GM23338 (cell line): ENCODE data around the gene CFAP70. TPM values are rescaled to one million over a fixed set of nuclear protein-coding genes. Genes with fewer than 3 reads are reported as not detected.

ENCODE experiments used
- ATAC-seq: fragments of 200-7000 bp; cut with Tn5 transposase; 3 replicates; pipeline ENCODE4 v1.9.1; 2020
- DNase-seq: peaks from one replicate; pipeline ENCODE4 v3.0.0-alpha.2; 2015; ENCODE audit warnings: low spot score
- H2AFZ ChIP-seq: fragments of 200-600 bp; sonication (generic); 2 replicates; pipeline ENCODE4 v1.8.0; 2016; ENCODE audit warnings: antibody characterized with exemption, mild to moderate bottlenecking, moderate library complexity
- H3F3A ChIP-seq: fragments of 200-600 bp; sonication (generic); replicated peaks from 2 replicates; pipeline ENCODE4 v1.8.0; 2017; ENCODE audit warnings: antibody characterized with exemption, mixed run types, low read depth
- H3K27ac ChIP-seq: fragments of 200-600 bp; sonication (generic); 2 replicates; pipeline ENCODE4 v1.6.1; 2016; ENCODE audit warnings: low read depth
- H3K27me3 ChIP-seq: fragments of 200-600 bp; sonication (generic); 2 replicates; pipeline ENCODE4 v1.8.0; 2016; ENCODE audit warnings: mild to moderate bottlenecking, mixed run types, moderate library complexity; ENCODE audit not compliant: insufficient read depth
- H3K36me3 ChIP-seq: fragments of 200-600 bp; sonication (generic); 2 replicates; pipeline ENCODE4 v1.8.0; 2016; ENCODE audit warnings: mild to moderate bottlenecking; ENCODE audit not compliant: insufficient read depth
- H3K4me1 ChIP-seq: fragments of 200-600 bp; sonication (generic); 2 replicates; pipeline ENCODE4 v1.8.0; 2016; ENCODE audit warnings: mild to moderate bottlenecking, moderate library complexity; ENCODE audit not compliant: insufficient read depth
- H3K4me2 ChIP-seq: fragments of 200-600 bp; sonication (generic); 2 replicates; pipeline ENCODE4 v1.7.1; 2017; ENCODE audit warnings: mixed run types
- H3K4me3 ChIP-seq: fragments of 200-600 bp; sonication (generic); 2 replicates; pipeline ENCODE4 v1.6.1; 2016; ENCODE audit warnings: mixed run types
- H3K79me2 ChIP-seq: fragments of 200-600 bp; sonication (generic); replicated peaks from 2 replicates; pipeline ENCODE4 v1.8.0; 2017; ENCODE audit warnings: mild to moderate bottlenecking; ENCODE audit not compliant: insufficient read depth
- H3K9me2 ChIP-seq: fragments of 200-600 bp; sonication (generic); 2 replicates; pipeline ENCODE4 v1.8.0; 2017; ENCODE audit not compliant: insufficient read depth
- H4K20me1 ChIP-seq: fragments of 200-600 bp; sonication (generic); replicated peaks from 2 replicates; pipeline ENCODE4 v1.8.0; 2017; ENCODE audit warnings: mild to moderate bottlenecking; ENCODE audit not compliant: insufficient read depth
- H3K27ac Mint-ChIP-seq: 2 replicates; pipeline ENCODE4 v1.8.0; 2020; ENCODE audit warnings: inconsistent platforms, mild to moderate bottlenecking, moderate library complexity, mixed read lengths
- H3K27me3 Mint-ChIP-seq: 3 replicates; pipeline ENCODE4 v1.8.0; 2022; ENCODE audit warnings: low read depth, mild to moderate bottlenecking, moderate library complexity, mixed read lengths, inconsistent platforms; ENCODE audit not compliant: insufficient read depth, poor library complexity
- H3K36me3 Mint-ChIP-seq: 3 replicates; pipeline ENCODE4 v1.8.0; 2021; ENCODE audit warnings: low read depth, mild to moderate bottlenecking, inconsistent platforms, moderate library complexity, mixed read lengths
- H3K4me1 Mint-ChIP-seq: 3 replicates; pipeline ENCODE4 v1.8.0; 2020; ENCODE audit warnings: mild to moderate bottlenecking, inconsistent platforms, mixed read lengths
- H3K4me3 Mint-ChIP-seq: 3 replicates; pipeline ENCODE4 v1.8.0; 2021; ENCODE audit warnings: moderate library complexity, mild to moderate bottlenecking, inconsistent platforms, mixed read lengths
- H3K9me3 Mint-ChIP-seq: 3 replicates; pipeline ENCODE4 v1.8.0; 2020; ENCODE audit warnings: moderate library complexity, mild to moderate bottlenecking, inconsistent platforms, mixed read lengths
- CREB1 ChIP-seq: fragments of 250-450 bp; sonication (Bioruptor Pico); IDR thresholded peaks from 2 replicates; pipeline ENCODE4 v1.5.0; 2020; ENCODE audit warnings: low read depth, mild to moderate bottlenecking, moderate library complexity
- CTCF ChIP-seq, 2 experiments: fragments of 200-600 bp in 1 of 2; sonication (generic) in 1 of 2; conservative IDR thresholded peaks; 2 replicates each; pipeline versions ENCODE4 v1.5.1 to v1.6.1; 2016 to 2017; ENCODE audit warnings: antibody characterized with exemption in 2 of 2, low read depth in 2 of 2, mild to moderate bottlenecking in 2 of 2, moderate library complexity in 1 of 2
- ETS1 ChIP-seq: IDR thresholded peaks from 2 replicates; pipeline ENCODE4 v1.6.1; 2016; ENCODE audit warnings: antibody characterized with exemption
- EZH2 ChIP-seq: fragments of 200-600 bp; sonication (generic); IDR thresholded peaks from one replicate; pipeline ENCODE4 v1.8.0; 2017; ENCODE audit warnings: antibody characterized with exemption, mild to moderate bottlenecking, low read depth; ENCODE audit not compliant: unreplicated experiment
- EZH2phosphoT487 ChIP-seq: fragments of 200-600 bp; sonication (generic); IDR thresholded peaks from one replicate; pipeline ENCODE4 v1.8.1; 2018; ENCODE audit warnings: antibody characterized with exemption; ENCODE audit not compliant: unreplicated experiment
- JUNB ChIP-seq: IDR thresholded peaks from one replicate; pipeline ENCODE4 v1.6.1; 2016; ENCODE audit warnings: antibody characterized with exemption; ENCODE audit not compliant: unreplicated experiment
- NANOG ChIP-seq: IDR thresholded peaks from 2 replicates; pipeline ENCODE4 v1.6.1; 2016; ENCODE audit warnings: antibody characterized with exemption, borderline replicate concordance
- POLR2AphosphoS5 ChIP-seq: IDR thresholded peaks from 2 replicates; pipeline ENCODE4 v1.6.1; 2016; ENCODE audit warnings: antibody characterized with exemption, low read depth
- REST ChIP-seq: IDR thresholded peaks from one replicate; pipeline ENCODE4 v1.6.1; 2018; ENCODE audit warnings: antibody characterized with exemption; ENCODE audit not compliant: unreplicated experiment
- STAT1 ChIP-seq: IDR thresholded peaks from one replicate; pipeline ENCODE4 v1.6.1; 2016; ENCODE audit warnings: antibody characterized with exemption; ENCODE audit not compliant: unreplicated experiment
- ZNF114 ChIP-seq: fragments of 250-450 bp; sonication (Bioruptor Pico); IDR thresholded peaks from 2 replicates; pipeline ENCODE4 v1.5.0; 2020; ENCODE audit warnings: mild to moderate bottlenecking, moderate library complexity
- ZNF331 ChIP-seq: fragments of 250-450 bp; sonication (Bioruptor Pico); IDR thresholded peaks from 2 replicates; pipeline ENCODE4 v1.5.0; 2020; ENCODE audit warnings: low read depth, mild to moderate bottlenecking, moderate library complexity
- ZNF462 ChIP-seq: fragments of 250-450 bp; sonication (Bioruptor Pico); IDR thresholded peaks from 2 replicates; pipeline ENCODE4 v1.5.0; 2020; ENCODE audit warnings: mild to moderate bottlenecking, moderate library complexity
- polyA plus RNA-seq: library from polyadenylated mRNA; unstranded; fragments of >200 nt; fragmentation: Nextera tagmentation; extraction: Ambion mirVana; gene quantifications from 2 replicates; pipeline ENCODE4 v1.2.1, GENCODE V29; 2016
- total RNA-seq: library from RNA; depleted of rRNA; stranded (reverse); fragments of >200 nt; shearing (Covaris generic); gene quantifications from 2 replicates; pipeline ENCODE4 v1.2.3, GENCODE V29; 2014

The CFAP70 gene
- total and polyA plus RNA-seq, 2 experiments from 2014 or later = 0.17 to 0.24 TPM

GRCh38 chr10:73225518-73225917 is 133.1 kb downstream of the CFAP70 start:
- no peak for ATAC-seq
- no peaks in the 10 kb centered on the region for H3K9me3 Mint-ChIP-seq
- no peak overlapping the region for H3K27ac Mint-ChIP-seq

More at GRCh38 chr10:73225518-73225917, 133.1 kb downstream of the CFAP70 start:
- H3K27me3 ChIP-seq = no peaks in the 10 kb centered on the region
- DNase-seq = no peak
- no peak overlapping the region for H3K4me3 ChIP-seq
- H3F3A ChIP-seq = no peaks in the 10 kb centered on the region
- H4K20me1 ChIP-seq = no peaks in the 10 kb centered on the region; the same call in 1 of the 2 replicates
- H3K4me2 ChIP-seq = no peak overlapping the region
- TF ChIP-seq CREB1 (CRISPR knock-in tag) (no peak), EZH2 (no peak), NANOG (no peak), REST (no peak), CTCF (conservative IDR thresholded peaks at IDR 0.05; ENCODE audit: low read depth in 2 of 2) (no peak), ZNF462 (no peak), ZNF331 (CRISPR knock-in tag) (no peak), JUNB (no peak), ETS1 (no peak), ZNF114 (CRISPR knock-in tag) (no peak), STAT1 (no peak), POLR2AphosphoS5 (no peak), EZH2phosphoT487 (no peak)
- H3K79me2 ChIP-seq = no peaks in the 10 kb centered on the region
- H3K36me3 ChIP-seq = no peaks in the 10 kb centered on the region
- no peaks in the 10 kb centered on the region; the same call in 1 of the 2 replicates for H3K9me2 ChIP-seq
- no peak overlapping the region for H3K27ac ChIP-seq
- no peaks in the 10 kb centered on the region for H3K4me1 Mint-ChIP-seq
- H3K4me1 ChIP-seq = no peaks in the 10 kb centered on the region
- no peak overlapping the region for H3K4me3 Mint-ChIP-seq
- no peak overlapping the region for H2AFZ ChIP-seq
- no peaks in the 10 kb centered on the region for H3K36me3 Mint-ChIP-seq
- no peaks in the 10 kb centered on the region for H3K27me3 Mint-ChIP-seq
